ENCODE results near the gene TCP1.
"Not testable (repeated sequence)": the region's sequence is repeated elsewhere in the genome, so short reads cannot be mapped to it uniquely, and the experiment has no call there.

TCP1 gene

GRCh38 chr6:159733395-159733794 is 56.0 kb downstream of the TCP1 start:
- DNase-seq (ENCODE audit: low read depth) = not testable (repeated sequence)

- not testable (repeated sequence) for DNase-seq (ENCODE audit: low read depth)
Measured at GRCh38 chr6:159732550-159732949, 56.9 kb downstream of the TCP1 start.

- no peak for DNase-seq (ENCODE audit: low read depth)
Measured at GRCh38 chr6:159730332-159730676, 59.1 kb downstream of the TCP1 start.

GRCh38 chr6:159729598-159730331 is 59.6 kb downstream of the TCP1 start:
- DNase-seq (ENCODE audit: low read depth) = no peak

GRCh38 chr6:159728531-159728964 is 60.9 kb downstream of the TCP1 start:
- DNase-seq (ENCODE audit: low read depth) = no peak

All from activated T-cell treated with anti-CD3 and anti-CD28 coated beads for 1 hour (primary cell).